ENCODE results near the gene PRLHR. TPM values are rescaled to one million over a fixed set of nuclear protein-coding genes. Genes with fewer than 3 reads are reported as not detected.

Gene PRLHR
- total RNA-seq, 1 donor from 2014 or later, result not detected

- Mint-ChIP-seq H3K27me3 (ENCODE audit: unreplicated experiment) (peaks cover 9% of the 10 kb centered on the region), H3K4me1 (ENCODE audit: unreplicated experiment) (no peaks in the 10 kb centered on the region), H3K9me3 (ENCODE audit: unreplicated experiment) (no peaks in the 10 kb centered on the region), H3K27ac (ENCODE audit: unreplicated experiment) (no peak overlapping the region), H3K4me3 (ENCODE audit: unreplicated experiment) (no peak overlapping the region), H3K36me3 (ENCODE audit: unreplicated experiment) (no peaks in the 10 kb centered on the region)
- TF ChIP-seq, protein P1, sequence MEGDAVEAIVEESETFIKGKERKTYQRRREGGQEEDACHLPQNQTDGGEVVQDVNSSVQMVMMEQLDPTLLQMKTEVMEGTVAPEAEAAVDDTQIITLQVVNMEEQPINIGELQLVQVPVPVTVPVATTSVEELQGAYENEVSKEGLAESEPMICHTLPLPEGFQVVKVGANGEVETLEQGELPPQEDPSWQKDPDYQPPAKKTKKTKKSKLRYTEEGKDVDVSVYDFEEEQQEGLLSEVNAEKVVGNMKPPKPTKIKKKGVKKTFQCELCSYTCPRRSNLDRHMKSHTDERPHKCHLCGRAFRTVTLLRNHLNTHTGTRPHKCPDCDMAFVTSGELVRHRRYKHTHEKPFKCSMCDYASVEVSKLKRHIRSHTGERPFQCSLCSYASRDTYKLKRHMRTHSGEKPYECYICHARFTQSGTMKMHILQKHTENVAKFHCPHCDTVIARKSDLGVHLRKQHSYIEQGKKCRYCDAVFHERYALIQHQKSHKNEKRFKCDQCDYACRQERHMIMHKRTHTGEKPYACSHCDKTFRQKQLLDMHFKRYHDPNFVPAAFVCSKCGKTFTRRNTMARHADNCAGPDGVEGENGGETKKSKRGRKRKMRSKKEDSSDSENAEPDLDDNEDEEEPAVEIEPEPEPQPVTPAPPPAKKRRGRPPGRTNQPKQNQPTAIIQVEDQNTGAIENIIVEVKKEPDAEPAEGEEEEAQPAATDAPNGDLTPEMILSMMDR (IDR thresholded peaks at IDR 0.05), result no peak
- no peak for DNase-seq (ENCODE audit: extremely low spot score, unreplicated experiment)
Measured at GRCh38 chr10:118547282-118547681, 48.2 kb downstream of the PRLHR start.

DNA sequence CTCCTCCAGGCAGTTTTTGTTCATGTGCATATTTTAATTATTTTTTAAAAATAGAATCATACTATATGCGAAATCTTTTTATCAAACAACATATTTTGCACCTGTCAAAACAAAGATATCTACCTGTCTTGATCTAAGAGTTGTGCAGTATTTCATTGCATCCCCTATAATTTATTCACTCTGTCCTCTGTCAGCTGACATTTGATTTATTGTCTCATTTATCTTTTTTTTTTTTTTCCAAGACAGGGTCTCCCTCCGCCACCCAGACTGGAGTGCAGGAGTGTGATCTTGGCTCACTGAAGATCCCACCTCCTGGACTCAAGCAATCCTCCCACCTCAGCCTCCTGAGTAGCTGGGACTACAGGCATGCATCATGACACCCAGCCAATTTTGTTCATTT is 49.0 kb downstream of the PRLHR start:
- TF ChIP-seq, protein P1 (IDR thresholded peaks at IDR 0.05), result no peak
- H3K27ac Mint-ChIP-seq (ENCODE audit: unreplicated experiment), result no peak overlapping the region
- peaks cover 9% of the 10 kb centered on the region for H3K27me3 Mint-ChIP-seq (ENCODE audit: unreplicated experiment)

GRCh38 chr10:118545381-118545780 is 50.1 kb downstream of the PRLHR start:
- peak; percentile 36 for DNase-seq (ENCODE audit: extremely low spot score, unreplicated experiment)
- TF ChIP-seq, protein P1 (IDR thresholded peaks at IDR 0.05), result no peak
- H3K9me3 Mint-ChIP-seq (ENCODE audit: unreplicated experiment), result no peaks in the 10 kb centered on the region
- no peaks in the 10 kb centered on the region for H3K36me3 Mint-ChIP-seq (ENCODE audit: unreplicated experiment)
- H3K27me3 Mint-ChIP-seq (ENCODE audit: unreplicated experiment), result peaks cover 9% of the 10 kb centered on the region
- H3K4me3 Mint-ChIP-seq (ENCODE audit: unreplicated experiment), result no peak overlapping the region
- H3K27ac Mint-ChIP-seq (ENCODE audit: unreplicated experiment), result no peak overlapping the region
- no peaks in the 10 kb centered on the region for H3K4me1 Mint-ChIP-seq (ENCODE audit: unreplicated experiment)

More for the DNA sequence above, 49.0 kb downstream of the PRLHR start:
- H3K36me3 Mint-ChIP-seq (ENCODE audit: unreplicated experiment), result no peaks in the 10 kb centered on the region
- no peaks in the 10 kb centered on the region for H3K4me1 Mint-ChIP-seq (ENCODE audit: unreplicated experiment)
- H3K4me3 Mint-ChIP-seq (ENCODE audit: unreplicated experiment), result no peak overlapping the region
- no peak for DNase-seq (ENCODE audit: extremely low spot score, unreplicated experiment)
- no peaks in the 10 kb centered on the region for H3K9me3 Mint-ChIP-seq (ENCODE audit: unreplicated experiment)

- H3K9me3 Mint-ChIP-seq (ENCODE audit: unreplicated experiment), result no peaks in the 10 kb centered on the region
- no peaks in the 10 kb centered on the region for H3K4me1 Mint-ChIP-seq (ENCODE audit: unreplicated experiment)
- peaks cover 9% of the 10 kb centered on the region for H3K27me3 Mint-ChIP-seq (ENCODE audit: unreplicated experiment)
- no peak overlapping the region for H3K27ac Mint-ChIP-seq (ENCODE audit: unreplicated experiment)
- TF ChIP-seq, protein P1 (IDR thresholded peaks at IDR 0.05), result no peak
- no peak overlapping the region for H3K4me3 Mint-ChIP-seq (ENCODE audit: unreplicated experiment)
- DNase-seq (ENCODE audit: extremely low spot score, unreplicated experiment), result peak; percentile 59
- no peaks in the 10 kb centered on the region for H3K36me3 Mint-ChIP-seq (ENCODE audit: unreplicated experiment)
Measured at GRCh38 chr10:118544401-118544948, 51.0 kb downstream of the PRLHR start.

DNA sequence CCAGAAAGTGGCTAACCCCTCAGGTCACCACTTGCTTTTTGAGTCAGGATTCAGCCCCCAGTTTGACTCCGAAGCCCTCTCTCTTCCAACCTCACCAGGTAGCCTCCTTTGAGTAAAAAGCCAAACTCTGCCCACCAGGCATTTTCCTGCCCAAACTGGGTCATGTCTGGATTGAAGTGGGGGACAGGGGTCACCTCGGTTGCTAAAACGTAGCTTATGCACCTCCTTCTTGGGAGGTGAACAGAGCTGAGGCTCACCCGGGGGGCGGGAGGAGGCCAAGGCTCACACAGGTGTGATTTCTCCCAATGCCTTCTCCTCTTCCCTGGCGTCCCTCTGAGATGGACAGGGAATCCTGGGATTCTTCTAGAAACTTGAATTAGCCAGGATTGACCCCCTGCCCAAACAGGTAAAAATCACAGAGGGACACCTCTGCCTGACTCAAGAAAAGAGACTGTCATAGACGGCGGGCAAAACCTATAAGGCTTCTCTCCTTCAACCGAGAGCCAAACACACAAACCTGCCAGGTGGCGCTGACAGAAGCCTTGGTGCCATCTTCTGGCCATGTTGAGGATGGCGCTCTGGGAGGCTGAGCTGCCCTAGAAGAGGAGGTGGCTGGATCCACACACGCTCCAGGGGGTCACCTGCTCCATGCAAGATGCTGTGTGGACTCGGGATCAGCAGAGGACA is 51.6 kb downstream of the PRLHR start:
- H3K4me3 Mint-ChIP-seq (ENCODE audit: unreplicated experiment), result no peak overlapping the region
- H3K4me1 Mint-ChIP-seq (ENCODE audit: unreplicated experiment), result no peaks in the 10 kb centered on the region
- no peaks in the 10 kb centered on the region for H3K36me3 Mint-ChIP-seq (ENCODE audit: unreplicated experiment)
- peak; percentile 73 for DNase-seq (ENCODE audit: extremely low spot score, unreplicated experiment)
- TF ChIP-seq, protein P1 (IDR thresholded peaks at IDR 0.05), result peak; percentile 45
- no peak overlapping the region for H3K27ac Mint-ChIP-seq (ENCODE audit: unreplicated experiment)
- no peaks in the 10 kb centered on the region for H3K9me3 Mint-ChIP-seq (ENCODE audit: unreplicated experiment)
- peaks cover 11% of the 10 kb centered on the region for H3K27me3 Mint-ChIP-seq (ENCODE audit: unreplicated experiment)
